IMR-90 (cell line): ENCODE measurements around the gene SLX4IP. TPM values are rescaled to one million over a fixed set of nuclear protein-coding genes. Genes with fewer than 3 reads are reported as not detected.

ENCODE experiments used
- ATAC-seq: fragments of 200-7000 bp; cut with Tn5 transposase; 2 replicates; pipeline ENCODE4 v1.9.1; 2020; ENCODE audit warnings: low read depth, mild to moderate bottlenecking, moderate library complexity
- BruUV-seq: library from RNA; stranded (reverse); fragments of 400-500 nt; replicated peaks from 2 replicates; lab custom pipeline; 2021; lab: Mats Ljungman, UMichigan
- CTCF ChIA-PET: fragments of 300-600 bp; formaldehyde crosslinking; extraction: SDS; loops from one replicate; lab custom pipeline; 2021; ENCODE audit warnings: antibody characterized with exemption; lab: Yijun Ruan, JAX
- POLR2A ChIA-PET: fragments of 300-600 bp; sonication (Branson Sonifier 250); formaldehyde crosslinking; loops from one replicate; lab custom pipeline; 2022; ENCODE audit warnings: antibody characterized with exemption; ENCODE audit not compliant: unreplicated experiment; lab: Charles Lee
- DNase-seq: peaks from one replicate; pipeline ENCODE4 v3.0.0; 2013
- H2AFZ ChIP-seq: replicated peaks from 2 replicates; pipeline ENCODE3; 2013; ENCODE audit warnings: low read length, mild to moderate bottlenecking; ENCODE audit not compliant: poor library complexity
- H2AK5ac ChIP-seq: 2 replicates; pipeline ENCODE4 v1.6.1; 2013; ENCODE audit warnings: low read depth, low read length, inconsistent platforms
- H2AK9ac ChIP-seq: replicated peaks from 2 replicates; pipeline ENCODE3; 2013; ENCODE audit warnings: mild to moderate bottlenecking, low read depth, low read length, moderate library complexity; ENCODE audit not compliant: poor library complexity
- H2BK120ac ChIP-seq: 2 replicates; pipeline ENCODE4 v1.6.1; 2013; ENCODE audit warnings: low read depth, low read length, inconsistent platforms
- H2BK15ac ChIP-seq: 3 replicates; pipeline ENCODE4 v1.6.1; 2013; ENCODE audit warnings: low read depth, low read length, inconsistent platforms
- H2BK20ac ChIP-seq: 2 replicates; pipeline ENCODE4 v1.6.1; 2013; ENCODE audit warnings: low read depth, mild to moderate bottlenecking, inconsistent platforms, low read length, moderate library complexity
- H2BK5ac ChIP-seq: 2 replicates; pipeline ENCODE4 v1.6.1; 2013; ENCODE audit warnings: mild to moderate bottlenecking, low read depth, low read length, inconsistent platforms; ENCODE audit not compliant: poor library complexity, severe bottlenecking
- H3K14ac ChIP-seq: replicated peaks from 2 replicates; pipeline ENCODE4 v1.6.1; 2013; ENCODE audit warnings: low read depth, low read length, inconsistent platforms
- H3K18ac ChIP-seq: 2 replicates; pipeline ENCODE4 v1.6.1; 2013; ENCODE audit warnings: low read depth, low read length, control low read depth
- H3K23ac ChIP-seq: 2 replicates; pipeline ENCODE4 v1.6.1; 2013; ENCODE audit warnings: low read depth, low read length, inconsistent platforms
- H3K27ac ChIP-seq: 2 replicates; pipeline ENCODE4 v1.5.1; 2013; ENCODE audit warnings: mild to moderate bottlenecking, control low read depth, low read length; ENCODE audit not compliant: insufficient read depth
- H3K27me3 ChIP-seq: 2 replicates; pipeline ENCODE4 v1.6.1; 2013; ENCODE audit warnings: low read length; ENCODE audit not compliant: control insufficient read depth, insufficient read depth
- H3K36me3 ChIP-seq: 2 replicates; pipeline ENCODE4 v1.6.1; 2013; ENCODE audit warnings: low read length, mixed read lengths; ENCODE audit not compliant: control insufficient read depth, insufficient read depth
- H3K4ac ChIP-seq: 2 replicates; pipeline ENCODE4 v1.6.1; 2013; ENCODE audit warnings: low read depth, low read length, inconsistent platforms
- H3K4me1 ChIP-seq: 2 replicates; pipeline ENCODE4 v1.6.1; 2013; ENCODE audit warnings: low read length, mixed read lengths; ENCODE audit not compliant: control insufficient read depth, insufficient read depth
- H3K4me2 ChIP-seq: 2 replicates; pipeline ENCODE4 v1.6.1; 2013; ENCODE audit warnings: low read depth, mild to moderate bottlenecking, control low read depth, low read length, moderate library complexity
- H3K4me3 ChIP-seq: 2 replicates; pipeline ENCODE4 v1.5.1; 2013; ENCODE audit warnings: low read depth, mild to moderate bottlenecking, control low read depth, low read length, moderate library complexity; ENCODE audit not compliant: insufficient read depth
- H3K56ac ChIP-seq: 2 replicates; pipeline ENCODE4 v1.6.1; 2013; ENCODE audit warnings: low read length, inconsistent platforms; ENCODE audit not compliant: insufficient read depth; ENCODE audit errors: extremely low read depth
- H3K79me1 ChIP-seq, 2 experiments: 2 replicates each; pipeline ENCODE4 v1.6.1; 2013; ENCODE audit warnings: low read length in 2 of 2, inconsistent platforms in 1 of 2, low read depth in 1 of 2
- H3K9ac ChIP-seq: 2 replicates; pipeline ENCODE4 v1.6.1; 2013; ENCODE audit warnings: low read depth, low read length, control low read depth
- H3K9me1 ChIP-seq: 2 replicates; pipeline ENCODE4 v1.6.1; 2013; ENCODE audit warnings: low read length, inconsistent platforms; ENCODE audit not compliant: insufficient read depth
- H3K9me3 ChIP-seq: 2 replicates; pipeline ENCODE4 v1.6.1; 2013; ENCODE audit warnings: low read length; ENCODE audit not compliant: control insufficient read depth, insufficient read depth
- H4K20me1 ChIP-seq: 2 replicates; pipeline ENCODE4 v1.6.1; 2013; ENCODE audit warnings: low read length, inconsistent platforms; ENCODE audit not compliant: insufficient read depth
- H4K5ac ChIP-seq: 2 replicates; pipeline ENCODE4 v1.6.1; 2013; ENCODE audit warnings: mild to moderate bottlenecking, low read depth, low read length, control low read depth
- H4K8ac ChIP-seq, 2 experiments: 2 replicates each; pipeline ENCODE4 v1.6.1; 2013; ENCODE audit warnings: low read depth in 2 of 2, low read length in 2 of 2, control low read depth in 1 of 2, inconsistent platforms in 1 of 2
- H4K91ac ChIP-seq: 2 replicates; pipeline ENCODE4 v1.6.1; 2013; ENCODE audit warnings: low read depth, low read length, inconsistent platforms; ENCODE audit not compliant: insufficient read depth
- BHLHE40 ChIP-seq: fragments of 150-350 bp; IDR thresholded peaks from 2 replicates; pipeline ENCODE4 v1.6.1; 2016; ENCODE audit warnings: mild to moderate bottlenecking, low read depth, low read length
- CEBPB ChIP-seq: IDR thresholded peaks from 2 replicates; pipeline ENCODE4 v1.6.1; 2012; ENCODE audit warnings: low read depth, low read length, improper control_type of control experiment
- CHD1 ChIP-seq: IDR thresholded peaks from 2 replicates; pipeline ENCODE4 v1.6.1; 2012; ENCODE audit warnings: low read depth, low read length, improper control_type of control experiment
- CTCF ChIP-seq: conservative IDR thresholded peaks from 2 replicates; pipeline ENCODE4 v1.5.1; 2012; ENCODE audit warnings: mild to moderate bottlenecking, low read depth, low read length, improper control_type of control experiment
- ELK1 ChIP-seq: fragments of 150-350 bp; IDR thresholded peaks from 2 replicates; pipeline ENCODE4 v1.6.1; 2016; ENCODE audit warnings: low read depth, mild to moderate bottlenecking, low read length, moderate library complexity, borderline replicate concordance
- FOS ChIP-seq: fragments of 150-350 bp; IDR thresholded peaks from 2 replicates; pipeline ENCODE4 v1.6.1; 2016; ENCODE audit warnings: low read depth, low read length
- MAFK ChIP-seq: IDR thresholded peaks from 2 replicates; pipeline ENCODE4 v1.6.1; 2012; ENCODE audit warnings: low read depth, low read length, improper control_type of control experiment
- MAZ ChIP-seq: IDR thresholded peaks from 2 replicates; pipeline ENCODE4 v1.6.1; 2012; ENCODE audit warnings: low read depth, mild to moderate bottlenecking, low read length, improper control_type of control experiment, moderate library complexity, borderline replicate concordance
- NFE2L2 ChIP-seq: fragments of 150-350 bp; IDR thresholded peaks from 2 replicates; pipeline ENCODE4 v1.6.1; 2016; ENCODE audit warnings: low read depth, mild to moderate bottlenecking, low read length
- POLR2A ChIP-seq: IDR thresholded peaks from 2 replicates; pipeline ENCODE4 v1.6.1; 2012; ENCODE audit warnings: mild to moderate bottlenecking, low read depth, low read length
- RAD21 ChIP-seq: IDR thresholded peaks from 2 replicates; pipeline ENCODE4 v1.6.1; 2012; ENCODE audit warnings: low read length, improper control_type of control experiment
- RCOR1 ChIP-seq: IDR thresholded peaks from 2 replicates; pipeline ENCODE4 v1.6.1; 2012; ENCODE audit warnings: mild to moderate bottlenecking, low read length, improper control_type of control experiment; ENCODE audit not compliant: insufficient replicate concordance
- RFX5 ChIP-seq: IDR thresholded peaks from 2 replicates; pipeline ENCODE4 v1.8.0; 2012; ENCODE audit warnings: low read depth, mild to moderate bottlenecking, low read length, moderate library complexity
- SMC3 ChIP-seq: fragments of 150-350 bp; IDR thresholded peaks from 2 replicates; pipeline ENCODE4 v1.6.1; 2016; ENCODE audit warnings: low read depth, mild to moderate bottlenecking, antibody characterized with exemption, low read length, moderate library complexity
- WGBS, 2 experiments: methylation state at CpG; one replicate each; pipeline versions ENCODE4 v1.1.5 to v1.1.7; 2013; ENCODE audit warnings: missing lambda C conversion rate in 2 of 2; ENCODE audit not compliant: insufficient read length in 1 of 2; ENCODE audit errors: extremely low coverage in 2 of 2; 5-methylcytosine and 5-hydroxymethylcytosine counted together
- dilution Hi-C: fragments of 300-500 bp; cut with HindIII; formaldehyde crosslinking; loops from one replicate; pipeline ENCODE4 v1.14.3; 2018; ENCODE audit warnings: low sequenced_read_pairs; ENCODE audit not compliant: unreplicated experiment
- in situ Hi-C: fragments of 300-500 bp; cut with MboI; formaldehyde crosslinking; loops from 3 replicates; pipeline ENCODE4 v1.14.3; 2019; ENCODE audit warnings: low sequenced_read_pairs, inconsistent platforms, mixed read lengths
- intact Hi-C: fragments of 100-400 bp; cut with micrococcal nuclease; formaldehyde crosslinking; loops from 2 replicates; pipeline ENCODE4 v1.10.0; 2022
- polyA plus RNA-seq, 3 experiments: library from polyadenylated mRNA; depleted of rRNA; stranded (reverse); fragments of >200 nt; gene quantifications; 2 replicates each; pipeline ENCODE4 v1.2.3, GENCODE V29; 2012; ENCODE audit warnings: low replicate concordance in 1 of 3
- total RNA-seq: library from RNA; depleted of rRNA; stranded (reverse); fragments of >200 nt; gene quantifications from 2 replicates; pipeline ENCODE4 v1.2.3, GENCODE V29; 2012

Gene SLX4IP
- total and polyA plus RNA-seq, 2 of the 4 experiments (the other 2 are of a cell fraction): 1.3 to 5.9 TPM

GRCh38 chr20:10542442-10542841, 107.3 kb downstream of the SLX4IP start:
- Histone ChIP-seq H2AK9ac (no peak overlapping the region), H2AK5ac (no peak overlapping the region), H2AFZ (no peak overlapping the region), H3K9ac (no peak overlapping the region), H4K8ac (no peak overlapping the region), H4K5ac (no peak overlapping the region), H3K4me2 (no peak overlapping the region), H3K9me1 (peaks cover 8% of the 10 kb centered on the region; the same call in 1 of the 2 replicates), H3K14ac (no peak overlapping the region), H3K23ac (no peak overlapping the region), H2BK5ac (no peak overlapping the region), H3K79me1 (peaks cover 5 to 12% of the 10 kb centered on the region in 2 experiments; a peak in 3 of 4 replicates), H3K36me3 (no peaks in the 10 kb centered on the region), H3K4me1 (peaks cover 11% of the 10 kb centered on the region), H4K20me1 (no peaks in the 10 kb centered on the region), H2BK120ac (no peak overlapping the region), H3K4me3 (no peak overlapping the region), H4K91ac (no peak overlapping the region), H2BK20ac (no peak overlapping the region), H3K27ac (no peak overlapping the region), H3K4ac (no peak overlapping the region), H3K9me3 (no peaks in the 10 kb centered on the region), H3K18ac (no peak overlapping the region), H3K56ac (no peak overlapping the region), H2BK15ac (no peak overlapping the region), H3K27me3 (no peaks in the 10 kb centered on the region)
- in situ Hi-C loops: loop anchor here (25.0 kb wide), 1 partner anchor 555 kb away; no protein-coding TSS in a partner anchor
- no peak for TF ChIP-seq CEBPB
- TF ChIP-seq RFX5: no peak
- no peak for TF ChIP-seq FOS
- no peak for TF ChIP-seq MAZ
- TF ChIP-seq MAFK: no peak
- no peak for TF ChIP-seq ELK1
- no peak for TF ChIP-seq RCOR1
- TF ChIP-seq BHLHE40: no peak
- no peak for TF ChIP-seq SMC3
- TF ChIP-seq CHD1: no peak
- TF ChIP-seq NFE2L2: no peak
- no peak for TF ChIP-seq CTCF
- no peak for TF ChIP-seq POLR2A
- no peak for TF ChIP-seq RAD21
- no TSS peak for BruUV-seq
- dilution Hi-C loops: no loop called here
- no CpG with 5 or more reads among the region's 3 CpGs for WGBS, 2 experiments
- ChIA-PET CTCF (no interaction called here), POLR2A (no interaction called here)
- DNase-seq: no peak
- no peak for ATAC-seq
- intact Hi-C loops: no loop called here
